Measurements from ENCODE around the gene EVX2.

EVX2 gene

GRCh38 chr2:176122052-176122682 is 38.4 kb upstream of the EVX2 start:
- DNase-seq (ENCODE audit: low read depth in 2 of 2) = no peak

GRCh38 chr2:176121190-176122051 is 37.7 kb upstream of the EVX2 start:
- no peak for DNase-seq (ENCODE audit: low read depth in 2 of 2)

GRCh38 chr2:176120364-176121189 is 36.8 kb upstream of the EVX2 start:
- DNase-seq (ENCODE audit: low read depth in 2 of 2) = no peak

GRCh38 chr2:176118601-176119339 is 35.0 kb upstream of the EVX2 start:
- no peak for DNase-seq (ENCODE audit: low read depth in 2 of 2)

- DNase-seq (ENCODE audit: low read depth in 2 of 2) = no peak
Observed at GRCh38 chr2:176117823-176118371, 34.1 kb upstream of the EVX2 start.

GRCh38 chr2:176117162-176117822 is 33.5 kb upstream of the EVX2 start:
- DNase-seq (ENCODE audit: low read depth in 2 of 2) = no peak

GRCh38 chr2:176115883-176116813 is 32.4 kb upstream of the EVX2 start, which contains the start of gene HOXD10:
TSS of gene HOXD10 (plus strand) at chr2:176116778. CDS start at chr2:176116834, 56 bp downstream.
- no peak for DNase-seq (ENCODE audit: low read depth in 2 of 2)

GRCh38 chr2:176114930-176115625 is 31.3 kb upstream of the EVX2 start:
- DNase-seq (ENCODE audit: low read depth in 2 of 2) = no peak

- DNase-seq (ENCODE audit: low read depth in 2 of 2) = no peak
Observed at GRCh38 chr2:176114120-176114929, 30.6 kb upstream of the EVX2 start.

GRCh38 chr2:176112375-176113302 is 28.9 kb upstream of the EVX2 start:
- DNase-seq (ENCODE audit: low read depth in 2 of 2) = no peak

- no peak for DNase-seq (ENCODE audit: low read depth in 2 of 2)
Observed at GRCh38 chr2:176111846-176112374, 28.1 kb upstream of the EVX2 start.

- DNase-seq (ENCODE audit: low read depth in 2 of 2) = no peak
Observed at GRCh38 chr2:176111309-176111663, 27.5 kb upstream of the EVX2 start.

- no peak for DNase-seq (ENCODE audit: low read depth in 2 of 2)
Observed at GRCh38 chr2:176110415-176111308, 26.9 kb upstream of the EVX2 start.

- DNase-seq (ENCODE audit: low read depth in 2 of 2) = no peak
Observed at GRCh38 chr2:176109946-176110345, 26.2 kb upstream of the EVX2 start.

- DNase-seq (ENCODE audit: low read depth in 2 of 2) = no peak
Observed at GRCh38 chr2:176109192-176109901, 25.6 kb upstream of the EVX2 start.

Data from activated CD8-positive, alpha-beta memory T cell treated with anti-CD3 and anti-CD28 coated beads for 4 hours (primary cell).